HG02938 (cell line): Measurements from ENCODE around the gene ELL.
A peak's percentile ranks its signal among the peaks of the same experiment; 100 is the strongest.

Experiments used
- ATAC-seq: cut with Tn5 transposase; IDR thresholded peaks from one replicate; pipeline ENCODE4 v1.9.1; 2021; ENCODE audit warnings: mild to moderate bottlenecking, moderate library complexity; ENCODE audit not compliant: unreplicated experiment

ELL gene

DNA sequence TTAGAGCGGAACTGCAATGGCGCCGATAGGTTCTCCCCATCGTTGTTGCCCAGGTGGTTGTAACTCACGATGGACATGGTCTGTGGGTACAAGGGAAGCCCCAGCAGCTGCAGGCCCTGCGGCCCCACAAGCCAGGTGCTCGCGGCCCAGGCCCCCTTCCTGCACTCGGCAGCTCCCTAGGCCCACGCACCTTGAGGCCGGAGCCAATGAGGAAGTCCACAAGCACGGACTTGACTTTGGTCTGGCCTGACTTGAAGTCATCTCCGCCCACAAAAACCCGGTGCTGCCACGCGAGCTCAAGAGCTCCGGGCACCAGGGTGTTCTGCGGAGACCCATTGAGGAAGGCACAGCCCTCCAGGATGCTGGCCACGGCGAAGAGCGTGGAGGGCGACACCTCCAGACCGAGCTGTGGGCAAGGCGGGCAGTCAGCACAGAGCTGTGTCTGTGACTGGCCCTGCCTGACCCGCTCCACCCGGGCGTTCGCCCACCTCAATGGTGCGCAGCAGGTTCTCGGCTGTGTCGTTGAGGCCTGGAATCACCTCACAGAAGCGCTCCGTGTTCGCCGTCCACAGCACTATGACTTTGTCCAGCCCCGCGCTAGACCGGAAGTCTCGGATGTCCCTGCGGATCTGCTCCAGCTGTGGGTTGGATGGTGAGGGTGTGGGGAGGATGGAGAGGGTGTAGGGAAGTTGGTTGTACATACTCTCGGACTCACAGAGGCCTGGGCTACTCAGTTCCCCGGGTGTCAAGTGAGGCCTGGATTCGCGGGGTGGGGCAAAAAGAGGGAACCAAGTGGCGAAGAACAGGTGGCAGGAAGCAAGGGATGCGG, 85.8 kb downstream of the ELL start:
- ATAC-seq: no peak

DNA sequence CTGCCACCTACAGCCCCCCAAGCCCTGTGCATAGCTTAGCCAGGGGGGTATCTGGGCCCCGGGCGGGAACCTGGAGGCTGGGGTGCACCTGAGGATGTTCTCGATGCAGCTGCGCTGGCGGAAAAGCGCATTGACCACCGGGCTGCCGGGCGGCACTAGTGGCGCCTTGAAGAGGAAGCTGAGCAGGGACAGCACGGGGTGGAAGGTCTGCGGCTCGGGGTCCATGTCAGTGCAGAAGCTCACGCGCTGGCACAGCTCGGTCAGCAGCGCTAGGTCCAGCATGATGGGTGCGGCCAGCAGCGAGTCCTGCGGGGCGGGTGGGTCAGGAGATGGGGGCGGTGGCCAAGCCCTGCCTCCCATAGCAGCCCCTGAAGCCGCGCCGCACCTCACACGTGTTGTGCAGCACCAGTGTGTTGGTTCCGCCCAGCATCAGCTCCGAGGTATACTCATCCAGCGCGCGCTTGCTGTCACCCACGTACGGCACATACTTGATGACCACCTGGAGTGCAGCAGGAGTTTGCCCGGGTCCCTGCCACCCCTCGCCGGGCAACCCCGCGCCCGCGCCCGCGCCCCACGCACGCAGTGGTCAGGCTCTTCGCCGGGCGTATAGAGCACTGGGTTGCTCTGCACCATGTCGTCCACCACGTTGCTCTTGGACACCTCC, 86.6 kb downstream of the ELL start:
- no peak for ATAC-seq

- ATAC-seq: no peak
These were observed 87.3 kb downstream of the ELL start for GRCh38 chr19:18434411-18435175.

- ATAC-seq: no peak
These were observed 88.0 kb downstream of the ELL start for GRCh38 chr19:18433735-18434398.

- no peak for ATAC-seq
These were observed 88.7 kb downstream of the ELL start for GRCh38 chr19:18433015-18433691.

- no peak for ATAC-seq
These were observed 89.4 kb downstream of the ELL start for GRCh38 chr19:18432275-18433014.

DNA sequence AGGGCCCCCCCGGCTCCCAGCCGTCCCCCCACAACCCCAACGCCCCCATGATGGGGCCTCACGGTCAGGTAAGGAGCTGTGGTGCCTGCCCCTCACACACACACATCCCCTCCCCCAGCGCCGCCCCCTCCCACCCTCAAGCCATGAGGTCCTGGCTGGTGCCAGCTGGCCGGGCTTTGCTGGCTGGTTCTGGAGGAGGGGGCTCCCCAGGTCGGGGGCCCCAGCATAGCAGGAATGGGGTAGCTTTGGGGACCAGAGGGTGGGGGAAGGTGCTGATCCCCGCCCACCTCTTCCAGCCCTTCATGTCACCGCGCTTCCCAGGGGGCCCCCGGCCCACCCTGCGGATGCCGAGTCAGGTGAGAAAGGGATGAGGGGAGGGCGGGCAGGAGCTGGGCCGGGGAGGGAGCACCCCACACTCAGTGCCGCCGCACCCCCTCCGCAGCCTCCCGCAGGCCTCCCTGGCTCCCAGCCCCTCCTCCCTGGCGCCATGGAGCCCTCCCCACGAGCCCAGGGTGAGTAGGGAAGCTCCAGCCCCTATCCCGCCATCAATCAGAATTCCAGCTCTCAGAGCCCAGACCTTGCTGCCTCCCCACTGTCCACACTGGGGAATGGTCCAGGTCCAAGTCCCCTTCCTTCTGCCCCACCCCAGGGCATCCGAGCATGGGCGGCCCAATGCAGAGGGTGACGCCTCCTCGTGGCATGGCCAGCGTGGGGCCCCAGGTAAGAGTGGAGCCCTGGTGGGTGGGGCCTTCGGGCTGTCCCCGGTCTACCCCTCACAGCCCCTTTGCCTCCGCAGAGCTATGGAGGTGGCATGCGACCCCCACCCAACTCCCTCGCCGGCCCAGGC, 90.3 kb downstream of the ELL start:
- no peak for ATAC-seq

DNA sequence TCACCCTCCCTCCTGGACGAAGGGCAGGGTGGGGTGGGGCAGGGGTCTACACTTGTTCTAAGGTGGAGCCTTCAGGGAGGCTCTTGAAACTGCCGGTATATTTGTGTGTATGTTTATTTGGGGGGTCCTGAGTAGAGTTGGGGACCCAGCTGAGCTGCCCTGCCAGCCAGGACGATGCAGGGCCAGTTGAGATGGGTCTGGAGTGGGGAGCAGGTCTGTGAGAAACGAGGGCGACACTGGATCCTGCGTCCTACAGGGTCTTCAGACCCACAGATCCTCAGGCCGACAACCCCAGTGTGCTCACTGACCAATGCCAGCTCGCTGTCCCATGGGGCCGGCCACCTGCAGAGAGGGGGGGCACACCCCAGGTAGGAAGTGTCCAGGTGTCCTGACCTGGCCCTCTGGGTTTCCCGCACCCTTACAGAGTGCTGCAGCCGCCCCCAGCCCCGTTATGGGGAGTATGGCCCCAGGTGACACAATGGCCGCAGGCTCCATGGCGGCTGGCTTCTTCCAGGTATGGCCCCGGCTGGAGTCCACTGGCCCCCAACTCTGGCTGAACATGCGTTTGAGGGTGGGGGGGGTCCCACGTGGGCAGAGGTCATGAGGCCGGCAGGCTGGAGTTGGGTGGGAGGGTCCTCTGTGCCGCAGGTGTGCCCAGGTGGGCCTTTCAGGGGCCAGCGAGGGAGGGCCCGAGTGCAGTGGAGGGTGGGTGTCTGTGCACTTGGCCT, 91.3 kb downstream of the ELL start:
- ATAC-seq: no peak

GRCh38 chr19:18429717-18430416, 92.0 kb downstream of the ELL start:
- no peak for ATAC-seq

- peak; percentile 43 for ATAC-seq
These were observed 92.8 kb downstream of the ELL start for GRCh38 chr19:18428787-18429674.

- ATAC-seq: peak; percentile 9
These were observed 93.6 kb downstream of the ELL start for GRCh38 chr19:18428173-18428786.

DNA sequence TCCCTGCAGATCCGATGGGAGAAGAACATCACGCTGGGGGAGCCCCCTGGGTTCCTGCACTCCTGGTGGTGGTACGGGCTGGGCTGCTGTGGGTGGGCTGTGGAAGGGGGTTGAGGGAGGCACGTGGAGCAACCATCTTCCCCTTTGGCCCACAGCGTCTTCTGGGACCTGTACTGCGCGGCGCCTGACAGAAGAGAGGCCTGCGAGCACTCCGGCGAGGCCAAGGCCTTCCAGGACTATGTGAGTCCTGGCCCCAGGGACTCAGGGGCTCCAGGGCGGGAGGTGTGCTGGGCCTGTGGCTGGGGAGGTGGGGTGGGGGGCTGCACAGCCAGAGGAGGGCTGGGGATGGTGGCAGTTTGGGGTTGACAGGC, 94.1 kb downstream of the ELL start:
- ATAC-seq: no peak

GRCh38 chr19:18427080-18427742, 94.7 kb downstream of the ELL start:
- ATAC-seq: no peak

DNA sequence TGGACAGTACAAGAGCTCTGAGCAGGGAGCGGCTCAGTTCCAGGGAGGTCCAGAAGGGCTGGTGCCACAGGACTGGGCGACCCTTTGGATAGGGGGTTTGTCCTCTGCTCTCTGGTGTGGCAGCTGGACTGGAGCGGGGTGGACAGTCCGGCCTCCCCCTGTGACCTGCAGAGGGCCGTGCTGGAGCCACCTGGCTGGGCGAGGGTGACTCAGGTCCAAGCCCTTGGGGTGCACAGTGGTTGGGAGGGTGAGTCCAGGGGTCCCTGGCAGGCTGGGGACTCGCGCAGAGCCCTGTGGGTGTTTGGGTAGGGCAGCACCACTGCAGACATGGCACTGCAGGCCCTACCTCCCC, 95.5 kb downstream of the ELL start:
- ATAC-seq: no peak

- ATAC-seq: no peak
These were observed 96.1 kb downstream of the ELL start for GRCh38 chr19:18425515-18426415.
